ENCODE data around the gene TMEM165.

TMEM165 gene

DNA sequence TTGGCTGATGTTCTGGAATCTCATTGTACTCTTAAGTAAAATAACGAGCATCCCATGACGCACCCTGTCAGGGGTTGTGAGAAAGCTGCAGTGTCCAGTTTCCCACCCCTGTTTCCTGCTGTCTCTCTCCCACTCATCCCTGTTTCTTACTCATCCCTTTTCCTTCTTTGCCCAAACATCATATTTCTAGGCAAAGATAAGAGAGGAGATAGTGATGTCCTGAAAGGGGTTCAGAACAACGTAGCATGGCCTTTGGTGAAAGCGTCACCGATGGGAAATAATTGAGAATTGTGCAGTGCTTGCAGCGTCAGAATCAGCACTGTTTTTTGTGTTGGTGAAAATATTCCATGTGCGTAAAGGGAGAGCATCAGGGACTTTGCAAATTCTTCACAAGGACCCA, 23.5 kb upstream of the TMEM165 start:
- Histone ChIP-seq H3K27me3 (no peaks in the 10 kb centered on the region), H3K4me1 (ENCODE audit: control insufficient read depth in 1 of 2, insufficient read depth in 1 of 2, low read depth in 1 of 2, low read length in 1 of 2) (no peaks in the 10 kb centered on the region), H3K9me3 (no peaks in the 10 kb centered on the region), H3K27ac (no peak overlapping the region), H3K4me3 (ENCODE audit: low read depth in 1 of 2, low read length in 1 of 2) (no peak overlapping the region), H3K36me3 (no peaks in the 10 kb centered on the region)
- TF ChIP-seq, protein P1, sequence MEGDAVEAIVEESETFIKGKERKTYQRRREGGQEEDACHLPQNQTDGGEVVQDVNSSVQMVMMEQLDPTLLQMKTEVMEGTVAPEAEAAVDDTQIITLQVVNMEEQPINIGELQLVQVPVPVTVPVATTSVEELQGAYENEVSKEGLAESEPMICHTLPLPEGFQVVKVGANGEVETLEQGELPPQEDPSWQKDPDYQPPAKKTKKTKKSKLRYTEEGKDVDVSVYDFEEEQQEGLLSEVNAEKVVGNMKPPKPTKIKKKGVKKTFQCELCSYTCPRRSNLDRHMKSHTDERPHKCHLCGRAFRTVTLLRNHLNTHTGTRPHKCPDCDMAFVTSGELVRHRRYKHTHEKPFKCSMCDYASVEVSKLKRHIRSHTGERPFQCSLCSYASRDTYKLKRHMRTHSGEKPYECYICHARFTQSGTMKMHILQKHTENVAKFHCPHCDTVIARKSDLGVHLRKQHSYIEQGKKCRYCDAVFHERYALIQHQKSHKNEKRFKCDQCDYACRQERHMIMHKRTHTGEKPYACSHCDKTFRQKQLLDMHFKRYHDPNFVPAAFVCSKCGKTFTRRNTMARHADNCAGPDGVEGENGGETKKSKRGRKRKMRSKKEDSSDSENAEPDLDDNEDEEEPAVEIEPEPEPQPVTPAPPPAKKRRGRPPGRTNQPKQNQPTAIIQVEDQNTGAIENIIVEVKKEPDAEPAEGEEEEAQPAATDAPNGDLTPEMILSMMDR (IDR thresholded peaks at IDR 0.05), result no peak

DNA sequence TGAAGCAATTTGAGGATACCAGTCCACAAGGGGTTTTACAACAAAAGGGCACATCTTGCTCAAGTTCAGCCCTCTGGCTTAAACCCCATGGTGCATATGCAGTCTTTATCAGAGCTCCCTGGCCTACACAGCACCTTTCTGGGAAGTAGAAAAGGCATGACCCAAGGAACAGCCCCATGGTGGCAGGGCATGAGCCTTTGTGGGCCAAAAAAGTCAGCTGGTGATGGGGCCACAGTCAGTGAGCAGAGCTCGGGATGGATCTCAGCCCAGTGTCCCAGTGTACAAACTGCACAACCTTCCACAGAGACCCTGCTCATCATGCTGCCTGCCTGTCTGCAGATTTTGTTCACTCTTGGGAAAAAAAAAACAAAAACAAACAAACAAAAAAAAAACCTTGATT, 22.3 kb upstream of the TMEM165 start:
- TF ChIP-seq, protein P1 (IDR thresholded peaks at IDR 0.05), result no peak
- H3K9me3 ChIP-seq, result no peaks in the 10 kb centered on the region
- H3K4me1 ChIP-seq (ENCODE audit: control insufficient read depth in 1 of 2, insufficient read depth in 1 of 2, low read depth in 1 of 2, low read length in 1 of 2), result no peaks in the 10 kb centered on the region
- no peak overlapping the region for H3K27ac ChIP-seq
- H3K36me3 ChIP-seq, result no peaks in the 10 kb centered on the region
- H3K4me3 ChIP-seq (ENCODE audit: low read depth in 1 of 2, low read length in 1 of 2), result no peak overlapping the region
- H3K27me3 ChIP-seq, result no peaks in the 10 kb centered on the region

DNA sequence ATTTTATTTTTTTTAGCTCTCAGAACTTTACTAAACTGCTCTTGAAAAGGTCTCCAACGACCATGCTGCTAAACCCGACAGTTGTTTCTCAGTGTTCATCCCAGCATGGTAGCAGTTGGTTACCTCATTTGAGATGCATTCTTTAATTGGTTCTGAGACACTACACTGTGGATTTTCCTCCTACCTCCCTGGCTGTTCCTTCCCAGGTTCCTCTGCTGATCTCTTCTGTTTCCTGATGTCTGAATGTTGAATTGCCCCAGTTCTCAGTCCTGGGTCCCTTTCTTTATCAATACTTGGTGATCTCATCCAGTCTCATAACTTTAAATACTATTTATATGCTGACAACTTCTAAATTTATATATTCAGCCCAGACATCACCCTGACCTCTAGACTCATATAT, 19.1 kb upstream of the TMEM165 start:
- H3K4me1 ChIP-seq (ENCODE audit: control insufficient read depth in 1 of 2, insufficient read depth in 1 of 2, low read depth in 1 of 2, low read length in 1 of 2), result no peaks in the 10 kb centered on the region
- H3K36me3 ChIP-seq, result no peaks in the 10 kb centered on the region
- H3K27ac ChIP-seq, result no peak overlapping the region
- TF ChIP-seq, protein P1 (IDR thresholded peaks at IDR 0.05), result no peak
- H3K27me3 ChIP-seq, result no peaks in the 10 kb centered on the region
- no peaks in the 10 kb centered on the region for H3K9me3 ChIP-seq
- no peak overlapping the region for H3K4me3 ChIP-seq (ENCODE audit: low read depth in 1 of 2, low read length in 1 of 2)

DNA sequence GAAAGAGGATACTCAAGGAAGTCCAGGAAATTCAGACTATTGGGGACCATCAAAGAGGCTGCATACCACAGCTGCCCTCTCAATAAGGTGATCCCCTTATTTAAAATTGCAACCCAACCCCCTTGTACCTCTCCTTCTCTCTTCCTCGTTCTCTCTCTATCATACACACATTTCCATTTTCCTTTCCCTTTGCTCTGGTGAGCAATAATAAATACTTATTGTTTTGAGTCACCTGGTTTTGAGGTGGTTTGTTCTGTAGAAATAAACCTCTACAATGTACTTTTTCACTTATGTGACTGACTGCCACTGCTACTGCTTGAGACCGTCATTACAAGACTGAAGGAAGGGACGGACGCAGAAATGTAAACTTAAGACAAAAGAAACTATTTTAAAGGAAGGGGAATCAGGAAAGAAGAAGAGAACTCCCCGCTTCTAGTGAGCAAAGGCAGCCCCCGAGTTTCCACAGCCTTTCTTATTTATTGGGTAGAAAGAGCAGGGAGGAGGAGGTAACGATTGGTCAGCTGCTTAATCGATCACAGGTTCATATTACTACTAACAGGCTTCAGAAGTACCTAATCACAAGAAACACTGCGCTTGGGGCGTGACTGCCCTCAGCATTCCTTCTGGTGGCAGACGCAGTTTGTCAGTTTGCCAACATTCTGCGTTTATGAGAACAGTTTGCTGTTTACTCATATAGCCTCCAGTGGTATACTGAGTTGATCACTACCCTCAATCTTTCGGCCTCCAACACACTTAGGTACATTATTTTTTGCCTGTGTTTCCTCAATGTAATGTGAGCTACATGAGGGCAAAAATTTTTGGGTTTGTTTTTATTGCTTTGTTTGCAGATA, 16.9 kb upstream of the TMEM165 start:
- Histone ChIP-seq H3K4me1 (ENCODE audit: control insufficient read depth in 1 of 2, insufficient read depth in 1 of 2, low read depth in 1 of 2, low read length in 1 of 2) (no peaks in the 10 kb centered on the region), H3K27ac (no peak overlapping the region), H3K27me3 (no peaks in the 10 kb centered on the region), H3K36me3 (no peaks in the 10 kb centered on the region), H3K9me3 (no peaks in the 10 kb centered on the region), H3K4me3 (ENCODE audit: low read depth in 1 of 2, low read length in 1 of 2) (no peak overlapping the region)
- TF ChIP-seq, protein P1 (IDR thresholded peaks at IDR 0.05), result no peak

DNA sequence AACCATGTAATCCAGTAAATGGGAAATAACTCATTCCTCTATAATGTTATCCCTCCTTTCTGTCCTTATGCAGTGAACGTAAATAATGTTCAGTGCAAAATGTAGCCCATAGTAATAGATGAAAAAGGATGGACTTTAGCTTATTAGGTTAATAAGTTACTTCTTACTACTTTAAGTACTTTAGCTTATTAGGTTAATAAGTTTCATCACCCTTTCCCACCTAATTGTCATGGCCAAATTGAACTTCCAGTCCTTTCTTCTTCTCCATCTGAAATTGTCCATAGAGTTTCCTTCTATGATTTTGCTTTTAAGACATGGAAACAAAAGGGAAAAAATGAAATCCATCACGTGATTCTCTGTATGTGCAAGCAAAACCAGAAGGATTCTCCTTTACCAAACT, 15.2 kb upstream of the TMEM165 start:
- Histone ChIP-seq H3K36me3 (no peaks in the 10 kb centered on the region), H3K27ac (no peak overlapping the region), H3K27me3 (no peaks in the 10 kb centered on the region), H3K4me3 (ENCODE audit: low read depth in 1 of 2, low read length in 1 of 2) (no peak overlapping the region), H3K9me3 (no peaks in the 10 kb centered on the region), H3K4me1 (ENCODE audit: control insufficient read depth in 1 of 2, insufficient read depth in 1 of 2, low read depth in 1 of 2, low read length in 1 of 2) (no peaks in the 10 kb centered on the region)
- TF ChIP-seq, protein P1 (IDR thresholded peaks at IDR 0.05), result no peak

Data from neutrophil (primary cell).